OCI-LY1 (cell line): ENCODE measurements around the gene CHST12.

Experiments used
- H2AFZ ChIP-seq: fragments of 200-600 bp; sonication (generic), shearing (Covaris generic); 2 replicates; pipeline ENCODE4 v1.6.0; 2014; ENCODE audit warnings: antibody characterized with exemption, mild to moderate bottlenecking, low read length
- H3F3A ChIP-seq: fragments of 200-600 bp; sonication (generic), shearing (Covaris generic); 2 replicates; pipeline ENCODE4 v1.6.0; 2014; ENCODE audit warnings: mild to moderate bottlenecking, antibody characterized with exemption, low read length, moderate library complexity; ENCODE audit not compliant: insufficient read depth
- H3K27ac ChIP-seq: fragments of 200-600 bp; sonication (generic); 2 replicates; pipeline ENCODE4 v1.5.1; 2014; ENCODE audit warnings: low read length, mixed run types, mild to moderate bottlenecking, low read depth; ENCODE audit not compliant: poor library complexity, severe bottlenecking
- H3K27me3 ChIP-seq: fragments of 200-600 bp; sonication (generic); 2 replicates; pipeline ENCODE4 v1.6.0; 2014; ENCODE audit warnings: antibody characterized with exemption, mild to moderate bottlenecking, low read length, moderate library complexity; ENCODE audit not compliant: insufficient read depth
- H3K36me3 ChIP-seq: fragments of 200-600 bp; sonication (generic); 2 replicates; pipeline ENCODE4 v1.6.1; 2014; ENCODE audit warnings: mild to moderate bottlenecking, antibody characterized with exemption, low read length, moderate library complexity, mixed read lengths; ENCODE audit not compliant: insufficient read depth
- H3K4me1 ChIP-seq: fragments of 200-600 bp; sonication (generic); 2 replicates; pipeline ENCODE4 v1.5.1; 2014; ENCODE audit warnings: mild to moderate bottlenecking, low read length, moderate library complexity; ENCODE audit not compliant: insufficient read depth, severe bottlenecking
- H3K4me2 ChIP-seq: fragments of 200-600 bp; sonication (generic), shearing (Covaris generic); 2 replicates; pipeline ENCODE4 v1.6.1; 2014; ENCODE audit warnings: low read length
- H3K4me3 ChIP-seq: fragments of 200-600 bp; sonication (generic); 2 replicates; pipeline ENCODE4 v1.5.1; 2014; ENCODE audit warnings: low read length, low read depth, mild to moderate bottlenecking, mixed read lengths; ENCODE audit not compliant: poor library complexity, severe bottlenecking
- H3K79me2 ChIP-seq: fragments of 200-600 bp; shearing (Covaris generic); 2 replicates; pipeline ENCODE4 v1.6.1; 2016; ENCODE audit warnings: mixed run types, low read length, mixed read lengths; ENCODE audit not compliant: insufficient read depth
- H3K9ac ChIP-seq: fragments of 200-600 bp; sonication (generic), shearing (Covaris generic); 2 replicates; pipeline ENCODE4 v1.6.1; 2014; ENCODE audit warnings: mild to moderate bottlenecking, low read length, mixed read lengths
- H3K9me2 ChIP-seq: fragments of 200-600 bp; sonication (generic), shearing (Covaris generic); 2 replicates; pipeline ENCODE4 v1.6.1; 2014; ENCODE audit warnings: low read depth, mild to moderate bottlenecking, low read length, mixed read lengths
- H3K9me3 ChIP-seq: fragments of 200-600 bp; shearing (Covaris generic); 2 replicates; pipeline ENCODE4 v1.6.1; 2014; ENCODE audit warnings: low read length, mixed read lengths
- H4K20me1 ChIP-seq: fragments of 200-600 bp; sonication (generic), shearing (Covaris generic); 2 replicates; pipeline ENCODE4 v1.6.0; 2016; ENCODE audit warnings: mild to moderate bottlenecking, low read length; ENCODE audit not compliant: insufficient read depth
- EZH2 ChIP-seq: fragments of 200-600 bp; sonication (generic), shearing (Covaris generic); IDR thresholded peaks from 2 replicates; pipeline ENCODE4 v1.8.0; 2017; ENCODE audit warnings: borderline replicate concordance, mixed run types, mild to moderate bottlenecking, antibody characterized with exemption, low read length, moderate library complexity, mixed read lengths
- TF ChIP-seq, protein P1 (sequence below): fragments of 200-600 bp; sonication (generic), shearing (Covaris generic); IDR thresholded peaks from 2 replicates; pipeline ENCODE4 v1.5.1; 2017; ENCODE audit warnings: mild to moderate bottlenecking, antibody characterized with exemption, low read length, moderate library complexity, mixed read lengths

Gene CHST12

DNA sequence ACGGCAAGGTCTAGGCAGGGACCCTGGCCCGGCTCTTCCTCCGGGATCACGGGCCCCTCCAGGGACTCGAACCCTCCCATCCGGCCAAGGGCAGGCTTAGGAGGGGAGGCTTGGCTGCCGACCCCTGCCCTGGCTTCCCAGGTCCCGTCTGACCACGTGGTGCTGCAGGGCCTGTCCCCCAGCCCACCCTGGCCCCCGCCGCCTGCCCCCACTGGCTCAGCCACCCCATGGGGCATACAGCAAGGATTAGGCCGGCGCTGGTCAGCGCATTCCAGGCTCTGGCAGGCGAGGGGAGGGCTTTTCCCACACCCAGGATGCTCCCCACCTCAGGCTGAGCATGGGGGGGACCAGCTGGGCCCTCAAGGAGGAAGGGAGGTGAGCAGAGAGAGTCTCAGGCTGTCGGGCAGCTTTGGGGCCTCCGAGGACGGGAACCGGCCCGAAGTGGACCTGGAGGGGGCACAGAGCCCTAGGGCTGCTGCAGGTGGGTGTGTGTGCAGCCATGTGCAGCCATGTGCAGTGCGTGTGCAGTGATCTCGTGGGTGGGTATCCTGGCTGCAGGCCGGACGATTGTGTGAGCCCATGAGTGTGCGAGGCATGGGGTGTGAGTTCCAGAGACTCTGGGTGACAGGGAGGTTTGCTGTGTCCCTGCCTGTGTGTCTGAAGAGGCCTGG is 73.5 kb downstream of the CHST12 start:
- no peaks in the 10 kb centered on the region for H3K79me2 ChIP-seq
- no peak overlapping the region for H3K4me3 ChIP-seq
- H3K9me2 ChIP-seq = no peaks in the 10 kb centered on the region
- H3K4me1 ChIP-seq = no peaks in the 10 kb centered on the region
- H3K27ac ChIP-seq = no peak overlapping the region
- no peaks in the 10 kb centered on the region for H3K36me3 ChIP-seq
- H3K9ac ChIP-seq = no peak overlapping the region
- TF ChIP-seq, protein P1, sequence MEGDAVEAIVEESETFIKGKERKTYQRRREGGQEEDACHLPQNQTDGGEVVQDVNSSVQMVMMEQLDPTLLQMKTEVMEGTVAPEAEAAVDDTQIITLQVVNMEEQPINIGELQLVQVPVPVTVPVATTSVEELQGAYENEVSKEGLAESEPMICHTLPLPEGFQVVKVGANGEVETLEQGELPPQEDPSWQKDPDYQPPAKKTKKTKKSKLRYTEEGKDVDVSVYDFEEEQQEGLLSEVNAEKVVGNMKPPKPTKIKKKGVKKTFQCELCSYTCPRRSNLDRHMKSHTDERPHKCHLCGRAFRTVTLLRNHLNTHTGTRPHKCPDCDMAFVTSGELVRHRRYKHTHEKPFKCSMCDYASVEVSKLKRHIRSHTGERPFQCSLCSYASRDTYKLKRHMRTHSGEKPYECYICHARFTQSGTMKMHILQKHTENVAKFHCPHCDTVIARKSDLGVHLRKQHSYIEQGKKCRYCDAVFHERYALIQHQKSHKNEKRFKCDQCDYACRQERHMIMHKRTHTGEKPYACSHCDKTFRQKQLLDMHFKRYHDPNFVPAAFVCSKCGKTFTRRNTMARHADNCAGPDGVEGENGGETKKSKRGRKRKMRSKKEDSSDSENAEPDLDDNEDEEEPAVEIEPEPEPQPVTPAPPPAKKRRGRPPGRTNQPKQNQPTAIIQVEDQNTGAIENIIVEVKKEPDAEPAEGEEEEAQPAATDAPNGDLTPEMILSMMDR = no peak
- TF ChIP-seq EZH2 = no peak
- H3K9me3 ChIP-seq = no peaks in the 10 kb centered on the region
- no peaks in the 10 kb centered on the region for H4K20me1 ChIP-seq
- H3F3A ChIP-seq = no peaks in the 10 kb centered on the region
- no peak overlapping the region for H3K4me2 ChIP-seq
- H3K27me3 ChIP-seq = peaks cover 6% of the 10 kb centered on the region
- H2AFZ ChIP-seq = no peak overlapping the region

DNA sequence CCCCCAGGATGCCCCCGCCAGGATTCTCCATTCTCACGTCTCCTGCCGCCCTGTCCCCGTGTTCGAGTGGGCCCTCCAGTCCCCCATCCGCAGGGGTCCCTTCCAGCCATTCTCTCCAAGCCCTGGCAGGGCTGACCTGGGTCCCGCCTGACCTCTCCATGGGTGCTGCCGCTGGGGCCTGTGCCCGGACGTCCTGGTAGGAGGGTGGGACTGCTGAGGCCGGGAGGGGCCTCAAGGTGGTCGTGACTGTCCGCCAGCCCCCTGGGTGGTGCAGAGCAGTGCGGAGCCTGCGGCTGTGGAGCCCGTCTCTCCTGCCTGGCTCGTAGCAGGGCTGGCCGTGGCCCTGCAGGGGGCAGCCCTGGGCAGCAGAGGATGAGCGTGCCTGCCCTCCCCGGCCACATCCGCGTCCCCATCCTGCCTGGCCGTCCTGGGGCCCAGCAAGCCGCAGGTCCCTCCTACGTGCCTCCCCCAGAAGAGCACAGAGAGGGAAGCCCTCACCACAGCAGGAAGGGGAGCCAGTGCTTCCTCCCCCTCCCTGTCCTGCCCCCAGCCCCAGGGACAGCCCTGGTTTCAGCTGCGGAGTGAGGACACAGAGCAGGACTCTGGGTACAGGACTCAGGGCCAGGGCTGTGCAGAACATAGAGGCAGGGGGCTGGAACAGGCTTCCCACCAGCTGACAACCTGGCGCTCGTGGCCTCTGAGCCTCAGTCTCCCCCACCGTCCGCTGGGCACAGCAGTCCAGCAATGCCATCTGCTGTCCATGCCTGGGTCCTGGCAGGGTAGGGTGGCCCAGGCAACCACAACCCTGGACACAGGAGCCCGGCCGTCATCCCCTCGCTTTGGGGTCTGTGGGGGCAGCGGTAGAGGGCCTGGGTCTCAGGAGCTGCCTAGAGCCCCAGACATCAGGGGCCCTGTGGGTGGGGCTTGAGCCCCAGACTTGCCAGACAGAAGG is 74.3 kb downstream of the CHST12 start:
- H3F3A ChIP-seq = no peaks in the 10 kb centered on the region
- no peaks in the 10 kb centered on the region for H3K9me2 ChIP-seq
- no peaks in the 10 kb centered on the region for H4K20me1 ChIP-seq
- TF ChIP-seq, protein P1 = no peak; the same call in 1 of the 2 replicates
- TF ChIP-seq EZH2 = no peak
- no peaks in the 10 kb centered on the region for H3K9me3 ChIP-seq
- no peak overlapping the region for H3K27ac ChIP-seq
- H3K36me3 ChIP-seq = no peaks in the 10 kb centered on the region
- no peak overlapping the region for H3K4me3 ChIP-seq
- H3K4me2 ChIP-seq = no peak overlapping the region
- H2AFZ ChIP-seq = no peak overlapping the region
- H3K4me1 ChIP-seq = no peaks in the 10 kb centered on the region
- peaks cover 11% of the 10 kb centered on the region for H3K27me3 ChIP-seq
- H3K79me2 ChIP-seq = no peaks in the 10 kb centered on the region
- H3K9ac ChIP-seq = no peak overlapping the region

GRCh38 chr7:2478399-2478785 is 75.0 kb downstream of the CHST12 start:
- no peak overlapping the region for H3K4me3 ChIP-seq
- H4K20me1 ChIP-seq = no peaks in the 10 kb centered on the region
- H3K9ac ChIP-seq = no peak overlapping the region
- H3K9me3 ChIP-seq = no peaks in the 10 kb centered on the region
- H3K9me2 ChIP-seq = no peaks in the 10 kb centered on the region
- no peak overlapping the region for H3K4me2 ChIP-seq
- no peaks in the 10 kb centered on the region for H3K4me1 ChIP-seq
- no peak overlapping the region for H2AFZ ChIP-seq
- no peaks in the 10 kb centered on the region for H3K36me3 ChIP-seq
- H3F3A ChIP-seq = no peaks in the 10 kb centered on the region
- TF ChIP-seq, protein P1 = no peak
- no peak for TF ChIP-seq EZH2
- H3K79me2 ChIP-seq = no peaks in the 10 kb centered on the region
- H3K27me3 ChIP-seq = peaks cover 16% of the 10 kb centered on the region
- no peak overlapping the region for H3K27ac ChIP-seq
